ENCODE data around the gene GLYAT.
"Not testable (repeated sequence)": the region's sequence is repeated elsewhere in the genome, so short reads cannot be mapped to it uniquely, and the experiment has no call there.

Gene GLYAT

DNA sequence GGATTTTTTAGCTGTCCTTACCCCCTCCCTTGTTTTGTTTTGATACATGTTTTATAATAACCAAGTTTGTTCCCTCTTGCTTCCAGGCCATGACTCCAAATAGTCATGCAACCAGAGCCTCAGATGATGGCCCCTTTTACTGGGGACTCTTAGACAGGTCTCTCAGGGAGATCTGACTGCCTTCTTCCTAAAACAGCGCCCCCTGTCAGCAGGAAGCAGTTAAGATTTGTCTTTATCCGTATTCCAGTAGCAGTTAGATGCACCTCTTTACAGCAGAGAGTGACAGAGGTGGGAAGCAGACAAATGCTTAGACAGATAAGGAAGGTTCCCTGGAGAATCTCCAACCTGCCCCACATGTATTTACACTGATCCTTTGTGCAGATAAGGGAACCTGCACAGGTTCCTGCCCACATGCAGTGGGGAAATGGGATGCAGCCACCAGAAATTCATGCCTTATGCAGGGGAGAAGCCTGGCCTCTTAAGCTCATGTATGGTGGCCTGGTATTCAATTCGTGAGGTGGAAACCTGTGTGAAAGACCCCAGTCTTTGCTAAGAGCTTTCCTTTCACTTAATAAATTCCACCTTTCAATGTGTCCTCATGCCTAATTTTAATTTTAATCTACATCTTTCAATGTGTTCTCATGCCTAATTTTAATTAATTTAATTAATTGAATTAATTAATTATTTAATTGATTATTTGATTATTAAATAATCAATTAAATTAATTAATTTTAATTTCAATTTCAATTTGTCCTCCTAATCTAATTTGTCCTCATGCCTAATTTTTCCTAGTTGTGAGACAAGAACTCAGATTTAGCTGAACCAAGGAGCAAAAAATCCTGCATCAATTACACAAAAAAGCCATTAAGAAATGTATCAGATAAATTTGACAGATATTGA, 11.5 kb upstream of the GLYAT start:
- DNase-seq, result no peak

GRCh38 chr11:58742140-58742539, 10.4 kb upstream of the GLYAT start:
- no peak for DNase-seq

- DNase-seq, result no peak
These were observed 9.4 kb upstream of the GLYAT start for GRCh38 chr11:58741127-58741526.

- no peak for DNase-seq
These were observed 8.7 kb upstream of the GLYAT start for GRCh38 chr11:58740447-58740846.

DNA sequence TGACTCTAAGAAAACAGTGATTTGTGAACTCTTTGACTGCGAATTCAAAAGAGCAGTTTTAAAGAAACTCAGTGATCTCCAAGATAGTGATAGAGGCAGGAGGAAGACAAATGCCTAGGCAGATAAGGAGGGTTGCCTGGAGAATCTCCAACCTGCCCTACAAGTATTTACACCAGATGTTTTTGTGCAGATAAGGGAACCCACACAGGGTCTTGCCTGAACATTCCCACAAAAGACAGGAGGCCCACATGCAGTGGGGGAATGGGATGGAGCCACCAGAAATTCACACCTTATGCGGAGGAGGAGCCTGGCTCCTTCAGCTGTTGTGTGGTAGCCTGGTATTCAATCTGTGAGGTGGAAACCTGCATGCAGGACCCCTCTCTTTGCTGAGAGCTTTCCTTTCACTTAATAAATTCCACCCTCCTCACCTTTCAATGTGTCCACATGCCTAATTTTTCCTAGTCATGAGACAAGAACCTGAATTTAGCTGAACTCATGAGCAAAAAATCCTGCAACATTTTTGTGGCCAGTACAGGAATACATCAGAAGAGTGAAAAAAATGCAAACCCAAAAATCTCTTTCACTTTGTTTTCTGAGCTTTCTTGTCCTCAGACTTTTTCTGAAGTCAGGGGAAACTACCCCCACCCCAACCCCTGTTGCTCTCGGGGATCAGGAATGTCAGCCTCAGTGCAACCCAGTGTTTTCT, 8.1 kb upstream of the GLYAT start:
- DNase-seq, result no peak

- DNase-seq, result no peak
These were observed 3.1 kb upstream of the GLYAT start for GRCh38 chr11:58734681-58735490.

GRCh38 chr11:58730507-58731089, 1.1 kb downstream of the GLYAT start:
- DNase-seq, result no peak

- DNase-seq, result no peak
These were observed 4.3 kb downstream of the GLYAT start for GRCh38 chr11:58727415-58727797.

- no peak for DNase-seq
These were observed 4.9 kb downstream of the GLYAT start for GRCh38 chr11:58726737-58727414.

- no peak for DNase-seq
These were observed 12.2 kb downstream of the GLYAT start for GRCh38 chr11:58719406-58720117.

DNA sequence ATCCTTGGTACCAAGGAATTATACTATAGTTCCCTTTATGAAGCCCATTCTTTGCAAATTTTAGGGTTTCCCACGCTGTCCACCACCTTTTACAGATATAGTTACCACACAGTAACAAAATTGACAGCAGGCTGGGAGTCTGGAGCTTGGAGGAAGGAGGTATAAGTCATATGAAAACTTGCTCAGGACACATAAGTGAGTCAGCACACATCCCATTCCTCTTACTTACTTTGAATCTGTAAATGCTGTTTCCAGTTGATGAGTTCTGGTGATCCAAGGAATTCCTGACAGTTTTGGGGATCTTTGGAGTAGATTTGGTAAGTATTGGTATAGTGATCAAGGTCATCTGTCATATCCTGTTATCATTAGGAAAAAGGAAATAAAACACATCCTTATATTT, 19.2 kb downstream of the GLYAT start:
- no peak for DNase-seq

- DNase-seq, result no peak
These were observed 19.9 kb downstream of the GLYAT start for GRCh38 chr11:58711832-58712231.

GRCh38 chr11:58707767-58708166, 24.0 kb downstream of the GLYAT start:
- DNase-seq, result no peak

DNA sequence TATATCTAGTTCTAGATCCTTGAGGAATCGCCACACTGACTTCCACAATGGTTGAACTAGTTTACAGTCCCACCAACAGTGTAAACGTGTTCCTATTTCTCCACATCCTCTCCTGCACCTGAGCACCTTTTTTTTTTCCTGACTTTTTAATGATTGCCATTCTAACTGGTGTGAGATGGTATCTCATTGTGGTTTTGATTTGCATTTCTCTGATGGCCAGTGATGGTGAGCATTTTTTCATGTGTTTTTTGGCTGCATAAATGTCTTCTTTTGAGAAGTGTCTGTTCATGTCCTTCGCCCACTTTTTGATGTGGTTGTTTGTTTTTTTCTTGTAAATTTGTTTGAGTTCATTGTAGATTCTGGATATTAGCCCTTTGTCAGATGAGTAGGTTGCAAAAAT, 34.9 kb downstream of the GLYAT start:
- DNase-seq, result not testable (repeated sequence)

- no peak for DNase-seq
These were observed 38.7 kb downstream of the GLYAT start for GRCh38 chr11:58693026-58693425.

DNA sequence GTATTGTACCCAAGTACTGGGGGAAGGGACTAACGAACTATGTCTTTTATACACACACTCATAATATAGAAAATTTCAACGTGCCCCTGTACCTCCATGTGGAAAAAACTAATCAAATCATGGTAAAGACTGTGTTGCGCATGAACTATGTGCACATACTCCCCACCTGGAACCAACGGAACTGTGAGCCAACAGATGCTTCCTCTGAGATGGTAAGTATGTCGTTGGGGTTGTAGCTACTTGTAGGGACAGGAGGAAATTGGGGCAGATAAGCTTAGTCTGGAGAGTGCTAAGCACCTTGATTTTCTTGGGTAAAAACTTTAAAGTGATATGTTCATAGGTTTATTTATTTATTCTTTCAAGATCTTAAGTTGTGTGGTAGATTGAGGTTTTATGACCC, 40.1 kb downstream of the GLYAT start:
- no peak for DNase-seq

GRCh38 chr11:58688789-58689503, 42.8 kb downstream of the GLYAT start:
- DNase-seq, result no peak

DNA sequence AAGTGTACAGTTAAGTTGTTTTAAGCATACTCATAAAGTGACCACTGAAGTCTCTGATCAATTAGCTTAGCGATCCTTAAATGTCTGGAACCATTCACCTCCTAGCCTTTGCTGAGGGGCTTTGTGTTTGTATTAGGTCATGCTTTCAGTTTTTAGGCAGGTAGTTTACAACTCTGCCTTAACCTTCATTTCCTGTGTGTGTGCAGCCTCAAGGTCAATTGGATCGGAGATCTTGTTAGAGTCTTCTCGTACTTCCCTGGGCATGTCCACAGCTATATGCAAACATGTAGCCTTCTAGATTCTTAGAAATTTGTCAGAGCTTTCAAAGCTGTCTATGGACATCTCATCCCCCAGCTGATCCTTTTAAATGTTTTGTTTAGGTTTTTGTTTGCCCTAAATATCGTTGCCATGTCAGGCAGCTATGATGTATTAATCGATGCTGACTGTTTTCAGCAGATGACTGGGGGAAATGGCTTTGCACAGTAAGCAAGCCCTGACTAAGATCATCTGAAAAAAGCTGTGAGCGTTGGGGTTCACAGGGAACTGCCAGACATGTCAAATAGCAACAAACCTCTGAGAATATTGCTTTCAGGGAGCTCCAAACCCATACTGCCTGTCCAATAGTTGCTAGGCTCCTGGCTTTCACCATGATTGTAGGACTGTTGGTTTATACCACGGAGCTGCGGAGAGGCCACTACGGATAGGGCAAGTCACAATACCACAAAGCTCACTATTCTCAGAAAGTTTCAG, 45.6 kb downstream of the GLYAT start:
- no peak for DNase-seq

- not testable (repeated sequence) for DNase-seq
These were observed 49.1 kb downstream of the GLYAT start for GRCh38 chr11:58682660-58683059.

- not testable (repeated sequence) for DNase-seq
These were observed 54.2 kb downstream of the GLYAT start for GRCh38 chr11:58677536-58677935.
